HepG2 (cell line): ENCODE results near the gene WDSUB1. TPM values are rescaled to one million over a fixed set of nuclear protein-coding genes. Genes with fewer than 3 reads are reported as not detected.

Source experiments
- CBX2 ChIP-seq, 2 experiments: fragments of 200-600 bp in 1 of 2; sonication (generic); formaldehyde crosslinking in 1 of 2; IDR thresholded peaks; 2 replicates each; pipeline versions ENCODE4 v1.7.0 to v1.8.1; 2018 to 2022; ENCODE audit warnings: low read depth in 2 of 2, low read length in 1 of 2, mild to moderate bottlenecking in 1 of 2, missing genetic modification reagents in 1 of 2
- GZF1 ChIP-seq: sonication (generic); formaldehyde crosslinking; IDR thresholded peaks from 2 replicates; pipeline ENCODE4 v1.5.1; 2020; ENCODE audit warnings: mild to moderate bottlenecking, missing genetic modification reagents
- KAT2B ChIP-seq: fragments of 150-350 bp; IDR thresholded peaks from 2 replicates; pipeline ENCODE4 v1.6.1; 2014; ENCODE audit warnings: low read depth, low read length, borderline replicate concordance
- MYC ChIP-seq: sonication (generic); formaldehyde crosslinking; IDR thresholded peaks from 2 replicates; pipeline ENCODE4 v1.9.0; 2021; ENCODE audit warnings: missing genetic modification reagents, borderline replicate concordance
- NR2F1 ChIP-seq, 2 experiments: fragments of 450-650 bp in 1 of 2; formaldehyde crosslinking in 1 of 2; IDR thresholded peaks; 2 replicates each; pipeline versions ENCODE4 v1.5.0 to v1.6.1; 2016 to 2020; ENCODE audit warnings: mild to moderate bottlenecking in 1 of 2, missing compliant biosample characterization in 1 of 2, missing genetic modification reagents in 1 of 2, moderate library complexity in 1 of 2
- POLR2AphosphoS5 ChIP-seq: IDR thresholded peaks from 2 replicates; pipeline ENCODE4 v1.6.1; 2012; ENCODE audit warnings: low read depth, low read length
- RBM22 ChIP-seq: fragments of 200-400 bp; formaldehyde crosslinking; optimal IDR thresholded peaks from 2 replicates; pipeline ENCODE3; 2017; ENCODE audit warnings: mild to moderate bottlenecking, low read length, moderate library complexity
- RFX5 ChIP-seq: IDR thresholded peaks from 2 replicates; pipeline ENCODE4 v1.6.1; 2011; ENCODE audit warnings: low read depth, low read length, improper control_type of control experiment
- RFXAP ChIP-seq: sonication (generic); formaldehyde crosslinking; IDR thresholded peaks from 2 replicates; pipeline ENCODE4 v1.4.0; 2020; ENCODE audit warnings: missing genetic modification reagents, borderline replicate concordance
- SALL1 ChIP-seq: sonication (generic); formaldehyde crosslinking; IDR thresholded peaks from 2 replicates; pipeline ENCODE4 v1.8.0; 2022; ENCODE audit warnings: mild to moderate bottlenecking, missing genetic modification reagents
- TSC22D2 ChIP-seq: sonication (generic); formaldehyde crosslinking; IDR thresholded peaks from 2 replicates; pipeline ENCODE4 v1.5.1; 2020; ENCODE audit warnings: missing genetic modification reagents, mild to moderate bottlenecking, borderline replicate concordance
- ZBTB7A ChIP-seq: sonication (generic); formaldehyde crosslinking; IDR thresholded peaks from 2 replicates; pipeline ENCODE4 v1.8.0; 2022; ENCODE audit warnings: mild to moderate bottlenecking, missing genetic modification reagents
- ZC3H4 ChIP-seq: sonication (generic); formaldehyde crosslinking; IDR thresholded peaks from 2 replicates; pipeline ENCODE4 v1.4.0; 2020; ENCODE audit warnings: missing genetic modification reagents, borderline replicate concordance
- ZGPAT ChIP-seq: IDR thresholded peaks from 2 replicates; pipeline ENCODE4 v1.6.1; 2016; ENCODE audit warnings: mild to moderate bottlenecking
- ZNF335 ChIP-seq: sonication (generic); formaldehyde crosslinking; IDR thresholded peaks from 2 replicates; pipeline ENCODE4 v1.4.0; 2020; ENCODE audit warnings: missing genetic modification reagents
- ZNF431 ChIP-seq: sonication (generic); formaldehyde crosslinking; IDR thresholded peaks from 2 replicates; pipeline ENCODE4 v1.9.0; 2022; ENCODE audit warnings: missing genetic modification reagents, low read depth, mild to moderate bottlenecking, borderline replicate concordance
- ZNF446 ChIP-seq: sonication (generic); formaldehyde crosslinking; IDR thresholded peaks from 2 replicates; pipeline ENCODE4 v1.5.0; 2020; ENCODE audit warnings: mild to moderate bottlenecking, missing genetic modification reagents
- ZNF530 ChIP-seq: sonication (generic); formaldehyde crosslinking; IDR thresholded peaks from 2 replicates; pipeline ENCODE4 v1.5.0; 2020; ENCODE audit warnings: low read depth, mild to moderate bottlenecking, missing genetic modification reagents
- ZNF564 ChIP-seq: sonication (generic); formaldehyde crosslinking; IDR thresholded peaks from 2 replicates; pipeline ENCODE4 v1.8.1; 2023; ENCODE audit warnings: mild to moderate bottlenecking, missing genetic modification reagents
- ZNF691 ChIP-seq: sonication (generic); formaldehyde crosslinking; IDR thresholded peaks from 2 replicates; pipeline ENCODE4 v1.4.0; 2020; ENCODE audit warnings: missing genetic modification reagents, low read depth, mild to moderate bottlenecking, borderline replicate concordance
- ZNF766 ChIP-seq: sonication (generic); formaldehyde crosslinking; IDR thresholded peaks from 2 replicates; pipeline ENCODE4 v1.5.0; 2020; ENCODE audit warnings: missing genetic modification reagents, borderline replicate concordance
- ZNF773 ChIP-seq: sonication (generic); formaldehyde crosslinking; IDR thresholded peaks from 2 replicates; pipeline ENCODE4 v1.4.0; 2020; ENCODE audit warnings: missing genetic modification reagents, borderline replicate concordance
- ZNF792 ChIP-seq: IDR thresholded peaks from 2 replicates; pipeline ENCODE4 v1.6.1; 2016
- polyA plus RNA-seq, 8 experiments: library from polyadenylated mRNA; depleted of rRNA in 3 of 8; stranded (reverse) in 7 of 8; unstranded in 1 of 8; fragments of >200 nt; fragmentation: Illumina TruSeq in 4 of 8; extraction: Trizol in 4 of 8; gene quantifications; 2 replicates each; pipeline versions ENCODE4 v1.2.1 to v1.2.3, GENCODE V29; 2011 to 2016; ENCODE audit warnings: low read depth in 4 of 8, missing spikeins in 1 of 8, mixed read lengths in 1 of 8; ENCODE audit not compliant: insufficient read depth in 1 of 8
- total RNA-seq, 5 experiments: library from RNA; depleted of rRNA; stranded (reverse); fragments of >200 nt; fragmentation: Illumina TruSeq; extraction: Trizol; gene quantifications; 2 replicates each; pipeline ENCODE4 v1.2.3, GENCODE V29; 2016; ENCODE audit warnings: low read depth in 1 of 5
- TF ChIP-seq, protein P1 (sequence below): IDR thresholded peaks from 2 replicates; pipeline ENCODE4 v1.6.1; 2016; ENCODE audit warnings: low read depth
- TF ChIP-seq, protein P2 (sequence below): sonication (generic); formaldehyde crosslinking; IDR thresholded peaks from 2 replicates; pipeline ENCODE4 v1.4.0; 2020; ENCODE audit warnings: missing genetic modification reagents

The WDSUB1 gene
- total and polyA plus RNA-seq, 2 of the 13 experiments (the other 11 are each of a cell fraction or from before 2014, with no cell fraction given), result 10.1 to 10.7 TPM

DNA sequence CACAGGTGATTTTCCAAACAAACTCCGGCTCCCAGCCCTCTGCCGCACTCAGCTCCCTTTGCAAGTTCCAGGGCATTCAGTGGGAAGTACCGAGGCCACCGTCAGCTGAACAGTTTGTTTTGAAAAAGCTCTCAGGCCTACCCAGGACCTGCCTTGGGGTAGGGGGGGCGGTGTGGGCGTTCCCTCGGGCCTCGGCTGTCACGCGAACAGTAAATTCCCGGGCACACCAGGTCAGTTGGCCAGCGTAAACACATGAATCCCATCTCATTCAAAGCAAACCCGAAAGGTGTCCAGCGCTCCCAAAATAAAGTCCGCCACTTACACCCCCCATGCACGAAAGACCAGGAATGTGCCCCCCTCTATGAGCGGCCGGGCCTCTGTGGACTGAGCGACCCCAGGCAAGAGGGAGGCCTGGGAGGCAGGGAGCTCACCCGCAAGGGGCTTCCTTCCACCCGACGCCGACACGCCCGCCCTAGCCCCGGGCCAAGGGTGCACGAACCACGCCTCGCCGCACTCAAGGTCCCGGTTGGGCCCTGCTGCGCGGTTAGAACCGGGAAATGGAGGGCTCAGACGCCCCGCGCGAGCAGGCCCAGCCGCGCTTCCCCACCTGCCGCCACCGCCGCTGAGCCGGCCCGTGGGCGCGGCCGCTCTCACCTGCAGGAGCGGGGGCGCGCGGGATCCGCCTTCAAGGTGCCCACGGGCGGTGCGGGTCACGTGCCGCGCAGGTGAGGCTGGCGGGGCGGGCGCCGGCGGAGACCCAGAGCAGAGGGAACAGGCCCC is at the start of gene WDSUB1 (continued):
- TF ChIP-seq ZNF691 (CRISPR knock-in tag) (no peak; the same call in 1 of the 2 replicates), TSC22D2 (CRISPR knock-in tag) (0 out of 2 replicates have a peak, but pooled peaks have one; percentile 8), RFXAP (CRISPR knock-in tag) (peak; percentile 82), SALL1 (CRISPR knock-in tag) (peak; percentile 85), ZNF530 (CRISPR knock-in tag) (no peak), MYC (CRISPR knock-in tag) (peak; percentile 51), ZNF431 (CRISPR knock-in tag) (peak; percentile 19; the same call in 1 of the 2 replicates), ZNF446 (peak; percentile 96), ZNF773 (CRISPR knock-in tag) (peak; percentile 97), NR2F1 (CRISPR knock-in tag; IDR thresholded peaks at IDR 0.05) (no peak; a peak in 1 of 4 replicates), GZF1 (CRISPR knock-in tag) (peak; percentile 61; the same call in 1 of the 2 replicates), RFX5 (no peak), ZNF335 (0 out of 2 replicates have a peak, but pooled peaks have one; percentile 32), ZNF792 (CRISPR knock-in tag) (0 out of 2 replicates have a peak, but pooled peaks have one; percentile 50), KAT2B (no peak), ZGPAT (CRISPR knock-in tag) (peak; percentile 56; the same call in 1 of the 2 replicates), ZC3H4 (no peak), POLR2AphosphoS5 (no peak), RBM22 (no peak), ZBTB7A (CRISPR knock-in tag) (peak; percentile 85), ZNF766 (CRISPR knock-in tag) (peak; percentile 91), CBX2 (IDR thresholded peaks at IDR 0.05; ENCODE audit: low read depth, low read length) (no peak), CBX2 (CRISPR knock-in tag; IDR thresholded peaks at IDR 0.05; ENCODE audit: low read depth) (peak; percentile 93; the same call in 1 of the 2 replicates), ZNF564 (CRISPR knock-in tag) (no peak; the same call in 1 of the 2 replicates)
- TF ChIP-seq, protein P1, sequence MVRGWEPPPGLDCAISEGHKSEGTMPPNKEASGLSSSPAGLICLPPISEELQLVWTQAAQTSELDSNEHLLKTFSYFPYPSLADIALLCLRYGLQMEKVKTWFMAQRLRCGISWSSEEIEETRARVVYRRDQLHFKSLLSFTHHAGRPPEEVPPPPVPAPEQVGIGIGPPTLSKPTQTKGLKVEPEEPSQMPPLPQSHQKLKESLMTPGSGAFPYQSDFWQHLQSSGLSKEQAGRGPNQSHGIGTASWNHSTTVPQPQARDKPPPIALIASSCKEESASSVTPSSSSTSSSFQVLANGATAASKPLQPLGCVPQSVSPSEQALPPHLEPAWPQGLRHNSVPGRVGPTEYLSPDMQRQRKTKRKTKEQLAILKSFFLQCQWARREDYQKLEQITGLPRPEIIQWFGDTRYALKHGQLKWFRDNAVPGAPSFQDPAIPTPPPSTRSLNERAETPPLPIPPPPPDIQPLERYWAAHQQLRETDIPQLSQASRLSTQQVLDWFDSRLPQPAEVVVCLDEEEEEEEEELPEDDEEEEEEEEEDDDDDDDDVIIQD, result no peak
- TF ChIP-seq, protein P2, sequence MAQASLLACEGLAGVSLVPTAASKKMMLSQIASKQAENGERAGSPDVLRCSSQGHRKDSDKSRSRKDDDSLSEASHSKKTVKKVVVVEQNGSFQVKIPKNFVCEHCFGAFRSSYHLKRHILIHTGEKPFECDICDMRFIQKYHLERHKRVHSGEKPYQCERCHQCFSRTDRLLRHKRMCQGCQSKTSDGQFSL, result peak; percentile 91
